Adipose tissue (tissue), 3 donors: ENCODE measurements around the gene TFF1. TPM values are rescaled to one million over a fixed set of nuclear protein-coding genes. Genes with fewer than 3 reads are reported as not detected.

Experiments used
- H3K27ac ChIP-seq: one replicate; pipeline ENCODE4 v1.5.1; 2013; ENCODE audit warnings: low read depth, low read length
- WGBS, 3 donors: extraction: QIAGEN DNeasy Blood & Tissue Kit; methylation state at CpG; one replicate each; pipeline ENCODE4 v1.1.7; 2013; 5-methylcytosine and 5-hydroxymethylcytosine counted together
- polyA plus RNA-seq, 3 donors: library from polyadenylated mRNA; stranded (reverse); fragments of 200-250 nt; gene quantifications; one replicate each; pipeline ENCODE4 v1.2.3, GENCODE V29; 2013
- donor health status: healthy with polysubstance abuse.
- donor health status: Bipolar disorder and iron deficiency.
- donor health status: healthy.

TFF1 gene
- polyA plus RNA-seq, 3 donors: 2.9 to 931 (median 66.4) TPM

GRCh38 chr21:42315296-42315891 is 50.9 kb downstream of the TFF1 start, which contains the start of gene TFF3:
Gene TFF3, minus strand, starts transcription at chr21:42315409. Its CDS starts 35 bp downstream, at chr21:42315374.
- H3K27ac ChIP-seq: no peak within 1 kb of the TSS
- WGBS, 3 donors: 46 to 82% (median 74%) methylated on average over 15 of the region's 15 CpGs

DNA sequence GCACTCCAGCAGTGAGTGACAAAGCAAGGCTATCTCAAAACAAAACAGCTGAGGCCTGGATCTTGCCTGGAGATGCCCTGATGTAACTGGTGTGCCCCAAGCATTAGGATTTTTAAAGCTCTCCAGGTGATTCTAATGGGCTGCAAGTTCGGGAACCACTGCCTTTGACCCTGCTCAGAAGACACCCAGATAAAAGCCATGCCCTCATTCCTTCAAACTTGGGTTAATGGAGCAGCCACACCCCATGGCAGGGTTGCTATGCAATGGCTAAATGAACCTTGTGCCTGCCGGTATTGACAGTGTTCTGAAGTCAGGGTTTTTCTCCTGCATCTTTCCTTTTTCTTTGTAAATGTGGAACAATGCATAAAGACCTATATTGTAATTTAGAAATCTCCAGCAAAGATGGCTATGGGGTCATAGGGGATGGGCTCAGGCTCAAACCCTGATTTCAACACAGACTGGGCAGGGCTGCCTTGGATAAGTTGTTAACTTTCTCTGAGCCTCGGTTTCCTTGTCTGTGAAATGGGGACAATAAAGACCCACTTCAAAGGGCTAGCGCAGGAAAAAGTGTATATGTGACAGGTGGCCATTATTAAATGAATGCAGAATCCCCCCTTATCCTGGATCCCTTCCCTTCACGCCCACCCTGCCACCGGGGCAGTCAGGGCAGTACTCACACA is 51.6 kb downstream of the TFF1 start:
- H3K27ac ChIP-seq: no peak overlapping the region
- 80 to 89% (median 82%) methylated on average over 6 of the region's 6 CpGs for WGBS, 3 donors

DNA sequence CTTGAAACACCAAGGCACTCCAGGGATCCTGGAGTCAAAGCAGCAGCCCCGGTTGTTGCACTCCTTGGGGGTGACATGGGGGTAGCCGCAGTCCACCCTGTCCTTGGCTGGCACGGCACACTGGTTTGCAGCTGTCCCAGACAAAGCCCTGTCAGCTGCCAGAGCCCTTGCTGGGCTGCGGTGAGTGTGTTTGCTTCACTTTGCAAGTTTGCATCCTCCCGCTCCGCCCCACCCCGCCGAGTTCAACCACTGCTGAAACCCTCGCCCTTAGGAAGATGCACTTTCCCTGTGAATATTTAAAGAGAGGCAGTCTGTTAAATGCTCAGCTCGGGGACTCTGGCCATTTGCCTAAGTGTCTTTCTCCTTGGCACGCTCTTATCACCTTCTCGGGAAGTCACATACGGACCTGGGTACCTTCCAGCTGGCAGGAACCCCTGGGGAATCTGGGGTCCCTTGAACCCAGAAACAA is 52.8 kb downstream of the TFF1 start:
- no peak overlapping the region for H3K27ac ChIP-seq
- 36 to 56% (median 40%) methylated on average over 13 of the region's 13 CpGs for WGBS, 3 donors

DNA sequence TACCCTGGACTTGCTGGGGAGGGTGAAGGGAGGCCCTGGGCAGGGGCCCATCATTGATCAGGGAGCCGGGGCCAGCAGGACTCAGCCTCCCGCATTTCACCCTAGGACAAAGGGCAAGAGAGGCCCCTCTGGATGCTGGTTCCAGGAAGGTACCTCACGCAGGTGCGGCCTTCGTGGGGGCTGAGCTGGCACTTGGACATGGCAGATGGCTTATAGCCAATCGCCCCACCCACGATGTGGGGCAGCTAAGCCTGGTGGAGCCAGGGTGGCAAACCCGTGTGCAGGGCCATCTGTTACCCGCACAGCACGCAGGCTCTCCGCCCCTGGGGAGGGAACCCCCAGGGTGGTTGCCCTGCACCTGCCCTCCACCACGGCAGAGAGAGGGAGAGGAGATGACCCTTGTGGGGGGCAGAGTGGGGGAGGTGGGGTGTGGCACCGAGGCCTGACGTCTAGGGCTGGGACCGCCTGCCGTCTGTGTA is 53.7 kb downstream of the TFF1 start:
- no peak overlapping the region for H3K27ac ChIP-seq
- WGBS, 3 donors: 78 to 89% (median 78%) methylated on average over 16 of the region's 16 CpGs

Other genes with a start within 250 kb of the TFF1 start
- 10 to 100 TPM in 2 of 3 donors, 1 to 10 TPM in 1; 3.4 to 11.2 (median 10.9) TPM for gene ABCG1, start 147.4 kb downstream of the TFF1 start, polyA plus RNA-seq
- 10 to 100 TPM in 2 of 3 donors, 1 to 10 TPM in 1; 4.1 to 99.3 (median 21.7) TPM for gene TFF3, start 51.1 kb downstream of the TFF1 start, polyA plus RNA-seq
- 100 to 1,000 TPM in 1 of 3 donors, 10 to 100 TPM in 1, under 1 TPM in 1; 0.94 to 505 (median 36.8) TPM for gene TFF2, start 15.5 kb downstream of the TFF1 start, polyA plus RNA-seq
- gene TMPRSS3, start 29.5 kb upstream of the TFF1 start, polyA plus RNA-seq: 1 to 10 TPM in 1 of 3 donors, under 1 TPM in 2; 0.45 to 2.0 (median 0.59) TPM
- gene UBASH3A, start 37.4 kb upstream of the TFF1 start, polyA plus RNA-seq: under 1 TPM in 2 of 3 donors, not detected in 1; 0.14 to 0.56 TPM
- gene RSPH1, start 129.7 kb upstream of the TFF1 start, polyA plus RNA-seq: 1 to 10 TPM in 1 of 3 donors, under 1 TPM in 2; 0.13 to 1.6 (median 0.34) TPM
- gene SLC37A1, start 147.3 kb upstream of the TFF1 start, polyA plus RNA-seq: 1 to 10 TPM; 3.7 to 4.6 (median 4.4) TPM